Endothelial cell of umbilical vein (primary cell): Measurements from ENCODE around the gene GLDN. TPM values are rescaled to one million over a fixed set of nuclear protein-coding genes. Genes with fewer than 3 reads are reported as not detected.

ENCODE experiments used
- BruUV-seq: library from RNA; stranded (reverse); fragments of 400-500 nt; replicated peaks from 2 replicates; lab custom pipeline; 2021; lab: Mats Ljungman, UMichigan
- CTCF ChIA-PET: fragments of 300-600, 350-600 bp; sonication (Branson Sonifier 250); formaldehyde crosslinking; loops from one replicate; lab custom pipeline; 2021; ENCODE audit warnings: antibody characterized with exemption, inconsistent platforms; lab: Charles Lee
- POLR2A ChIA-PET: fragments of 300-600, 350-600 bp; sonication (Branson Sonifier 250); formaldehyde crosslinking; loops from one replicate; lab custom pipeline; 2021; ENCODE audit warnings: antibody characterized with exemption, inconsistent platforms; lab: Charles Lee
- DNase-seq: peaks from one replicate; pipeline ENCODE4 v3.0.0-alpha.2; 2011; ENCODE audit warnings: low read depth, low spot score
- FAIRE-seq: peaks from 2 replicates; lab custom pipeline; 2011; peaks lifted over from hg19 to GRCh38; lab: Jason Lieb, UNC
- H2AFZ ChIP-seq: 2 replicates; pipeline ENCODE4 v1.6.0; 2012; ENCODE audit warnings: low read depth, low read length, control low read depth, inconsistent platforms
- H3K27ac ChIP-seq: 2 replicates; pipeline ENCODE4 v1.5.1; 2011; ENCODE audit warnings: low read depth, mild to moderate bottlenecking, control low read depth, low read length, moderate library complexity; ENCODE audit not compliant: insufficient read depth
- H3K27me3 ChIP-seq, 2 experiments: 2 replicates each; pipeline versions ENCODE4 v1.6.0 to v1.6.1; 2011; ENCODE audit warnings: low read length in 2 of 2, mixed read lengths in 1 of 2; ENCODE audit not compliant: control insufficient read depth in 2 of 2, insufficient read depth in 2 of 2
- H3K36me3 ChIP-seq, 2 experiments: 2 replicates in 1 of 2; 3 replicates in 1 of 2; pipeline ENCODE4 v1.5.1; 2011; ENCODE audit warnings: low read length in 2 of 2, mild to moderate bottlenecking in 1 of 2, moderate library complexity in 1 of 2; ENCODE audit not compliant: control insufficient read depth in 2 of 2, insufficient read depth in 2 of 2; ENCODE audit errors: extremely low read depth in 1 of 2
- H3K4me1 ChIP-seq: 3 replicates; pipeline ENCODE4 v1.5.1; 2011; ENCODE audit warnings: mild to moderate bottlenecking, low read length; ENCODE audit not compliant: control insufficient read depth, insufficient read depth; ENCODE audit errors: extremely low read depth
- H3K4me2 ChIP-seq: 2 replicates; pipeline ENCODE4 v1.6.1; 2011; ENCODE audit warnings: low read length, control low read depth, mixed read lengths; ENCODE audit not compliant: insufficient read depth
- H3K4me3 ChIP-seq, 3 experiments: fragments of 200-600 bp in 1 of 3; sonication (generic), shearing (Covaris generic) in 1 of 3; replicated peaks in 1 of 3; 2 replicates each; pipeline ENCODE4 v1.5.1; 2011 to 2016; ENCODE audit warnings: control low read depth in 3 of 3, low read length in 3 of 3, mild to moderate bottlenecking in 2 of 3, inconsistent platforms in 1 of 3, low read depth in 1 of 3, moderate library complexity in 1 of 3; ENCODE audit not compliant: insufficient read depth in 1 of 3
- H3K79me2 ChIP-seq: 2 replicates; pipeline ENCODE4 v1.6.0; 2012; ENCODE audit warnings: low read length, inconsistent platforms; ENCODE audit not compliant: control insufficient read depth, insufficient read depth
- H3K9ac ChIP-seq: replicated peaks from 2 replicates; pipeline ENCODE3; 2011; ENCODE audit warnings: low read length, control low read depth; ENCODE audit not compliant: insufficient read depth; ENCODE audit errors: extremely low read depth
- H3K9me1 ChIP-seq: replicated peaks from 3 replicates; pipeline ENCODE4 v1.6.0; 2011; ENCODE audit warnings: mild to moderate bottlenecking, low read length; ENCODE audit not compliant: control insufficient read depth, insufficient read depth; ENCODE audit errors: extremely low read depth
- H3K9me3 ChIP-seq: replicated peaks from 2 replicates; pipeline ENCODE4 v1.5.1; 2012; ENCODE audit warnings: low read length, inconsistent platforms; ENCODE audit not compliant: control insufficient read depth, insufficient read depth
- H4K20me1 ChIP-seq: replicated peaks from 2 replicates; pipeline ENCODE3; 2011; ENCODE audit warnings: mild to moderate bottlenecking, low read length; ENCODE audit not compliant: control insufficient read depth, insufficient read depth; ENCODE audit errors: extremely low read depth
- EZH2 ChIP-seq: IDR thresholded peaks from 2 replicates; pipeline ENCODE4 v1.6.1; 2012; ENCODE audit warnings: borderline replicate concordance, low read depth, mild to moderate bottlenecking, moderate library complexity, low read length, inconsistent platforms; ENCODE audit not compliant: severe bottlenecking
- FOS ChIP-seq: IDR thresholded peaks from 2 replicates; pipeline ENCODE4 v1.6.1; 2011; ENCODE audit warnings: mild to moderate bottlenecking, low read length, moderate library complexity, borderline replicate concordance; ENCODE audit not compliant: insufficient read depth
- GATA2 ChIP-seq: IDR thresholded peaks from 2 replicates; pipeline ENCODE4 v1.7.0; 2011; ENCODE audit warnings: low read depth, mild to moderate bottlenecking, moderate library complexity, mixed read lengths, low read length; ENCODE audit not compliant: insufficient read length, insufficient read depth
- JUN ChIP-seq: IDR thresholded peaks from 2 replicates; pipeline ENCODE4 v1.6.1; 2011; ENCODE audit warnings: borderline replicate concordance, low read depth; ENCODE audit not compliant: insufficient read length, insufficient read depth
- MYC ChIP-seq: IDR thresholded peaks from one replicate; pipeline ENCODE4 v1.6.1; 2011; ENCODE audit warnings: mild to moderate bottlenecking, low read depth, low read length
- POLR2A ChIP-seq: IDR thresholded peaks from 2 replicates; pipeline ENCODE4 v1.6.1; 2012; ENCODE audit warnings: low read depth, mild to moderate bottlenecking, control low read depth, low read length
- POLR2AphosphoS5 ChIP-seq: IDR thresholded peaks from 2 replicates; pipeline ENCODE4 v1.6.1; 2012; ENCODE audit warnings: low read depth, mild to moderate bottlenecking, control low read depth, low read length, moderate library complexity; ENCODE audit not compliant: insufficient read depth
- dilution Hi-C: fragments of 300-500 bp; cut with MboI; formaldehyde crosslinking; loops from one replicate; pipeline ENCODE4 v1.15.0; 2019; ENCODE audit warnings: low sequenced_read_pairs; ENCODE audit not compliant: extremely low pct_ligation_motif_present
- intact Hi-C: fragments of 100-400 bp; cut with micrococcal nuclease; formaldehyde crosslinking; loops from one replicate; pipeline ENCODE4 v1.10.0; 2022
- polyA plus RNA-seq, 4 experiments: library from polyadenylated mRNA; depleted of rRNA in 3 of 4; stranded (reverse) in 3 of 4; unstranded in 1 of 4; fragments of >200 nt; gene quantifications; 2 replicates each; pipeline versions ENCODE4 v1.2.1 to v1.2.3, GENCODE V29; 2011 to 2012; ENCODE audit warnings: missing spikeins in 1 of 4
- total RNA-seq: library from RNA; stranded (reverse); gene quantifications from 2 replicates; pipeline ENCODE4 v1.2.3, GENCODE V29; 2021
- TF ChIP-seq, protein P1 (sequence below), 2 donors: IDR thresholded peaks; 1 replicate in 1 of 2; 2 replicates in 1 of 2; pipeline ENCODE4 v1.5.1; 2011; ENCODE audit warnings: low read length in 2 of 2, mild to moderate bottlenecking in 2 of 2, moderate library complexity in 2 of 2, control low read depth in 1 of 2, inconsistent platforms in 1 of 2, low read depth in 1 of 2; ENCODE audit not compliant: insufficient read depth in 1 of 2; ENCODE audit errors: extremely low read depth in 1 of 2

The GLDN gene
- total and polyA plus RNA-seq, 2 donors (not counting 3 experiments of a cell fraction or from before 2014, with no cell fraction given): not detected

- dilution Hi-C loops (no loop called here), intact Hi-C loops (no loop called here)
- Histone ChIP-seq H3K79me2 (no peaks in the 10 kb centered on the region), H3K4me3 (no peak overlapping the region), H3K9ac (no peak overlapping the region), H3K27ac (no peak overlapping the region), H2AFZ (no peak overlapping the region), H3K9me1 (no peaks in the 10 kb centered on the region), H3K36me3 (no peaks in the 10 kb centered on the region), H3K4me1 (no peaks in the 10 kb centered on the region), H4K20me1 (no peaks in the 10 kb centered on the region), H3K9me3 (no peaks in the 10 kb centered on the region), H3K4me2 (no peak overlapping the region), H3K27me3 (peaks cover 69 to 94% of the 10 kb centered on the region in 2 experiments)
- FAIRE-seq (no peak), DNase-seq (no peak)
- POLR2A ChIA-PET: no interaction called here
- BruUV-seq: no TSS peak
- CTCF ChIA-PET: interaction anchor here (1.7 kb wide), 1 partner anchor 157 kb away, joined by 5 read pairs; no protein-coding TSS in a partner anchor
- TF ChIP-seq, protein P1, sequence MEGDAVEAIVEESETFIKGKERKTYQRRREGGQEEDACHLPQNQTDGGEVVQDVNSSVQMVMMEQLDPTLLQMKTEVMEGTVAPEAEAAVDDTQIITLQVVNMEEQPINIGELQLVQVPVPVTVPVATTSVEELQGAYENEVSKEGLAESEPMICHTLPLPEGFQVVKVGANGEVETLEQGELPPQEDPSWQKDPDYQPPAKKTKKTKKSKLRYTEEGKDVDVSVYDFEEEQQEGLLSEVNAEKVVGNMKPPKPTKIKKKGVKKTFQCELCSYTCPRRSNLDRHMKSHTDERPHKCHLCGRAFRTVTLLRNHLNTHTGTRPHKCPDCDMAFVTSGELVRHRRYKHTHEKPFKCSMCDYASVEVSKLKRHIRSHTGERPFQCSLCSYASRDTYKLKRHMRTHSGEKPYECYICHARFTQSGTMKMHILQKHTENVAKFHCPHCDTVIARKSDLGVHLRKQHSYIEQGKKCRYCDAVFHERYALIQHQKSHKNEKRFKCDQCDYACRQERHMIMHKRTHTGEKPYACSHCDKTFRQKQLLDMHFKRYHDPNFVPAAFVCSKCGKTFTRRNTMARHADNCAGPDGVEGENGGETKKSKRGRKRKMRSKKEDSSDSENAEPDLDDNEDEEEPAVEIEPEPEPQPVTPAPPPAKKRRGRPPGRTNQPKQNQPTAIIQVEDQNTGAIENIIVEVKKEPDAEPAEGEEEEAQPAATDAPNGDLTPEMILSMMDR (IDR thresholded peaks at IDR 0.05; ENCODE audit: extremely low read depth in 1 of 2, insufficient read depth in 1 of 2, low read depth in 1 of 2, low read length in 2 of 2): no peak
- no peak for TF ChIP-seq GATA2
- no peak for TF ChIP-seq JUN
- TF ChIP-seq POLR2AphosphoS5: no peak
- TF ChIP-seq POLR2A: no peak
- TF ChIP-seq EZH2: no peak
- no peak for TF ChIP-seq MYC
- no peak for TF ChIP-seq FOS
These were observed 7.8 kb downstream of the GLDN start for GRCh38 chr15:51349156-51349844.
